Thoracic aorta (tissue), 2 donors: Measurements from ENCODE around the gene KLHL24. TPM values are rescaled to one million over a fixed set of nuclear protein-coding genes. Genes with fewer than 3 reads are reported as not detected.
"Not testable (repeated sequence)": the region's sequence is repeated elsewhere in the genome, so short reads cannot be mapped to it uniquely, and the experiment has no call there.

Source experiments
- ATAC-seq: fragments of 150-250 bp; one replicate; pipeline ENCODE4 v1.8.0; 2017; ENCODE audit warnings: low read depth; ENCODE audit not compliant: insufficient number of reproducible peaks, low FRiP score
- DNase-seq: peaks from one replicate; pipeline ENCODE4 v3.0.0-alpha.2; 2020; ENCODE audit warnings: low spot score
- H3K27ac ChIP-seq, 2 donors: fragments of 200-600 bp; sonication (generic); 1 replicate in 1 of 2; 2 replicates in 1 of 2; pipeline ENCODE4 v1.5.1; 2016; ENCODE audit warnings: mild to moderate bottlenecking in 2 of 2, moderate library complexity in 2 of 2
- H3K27me3 ChIP-seq: fragments of 200-600 bp; sonication (generic); replicated peaks from 2 replicates; pipeline ENCODE4 v1.6.0; 2016; ENCODE audit warnings: mild to moderate bottlenecking; ENCODE audit not compliant: insufficient read depth
- H3K36me3 ChIP-seq: fragments of 200-600 bp; sonication (generic); one replicate; pipeline ENCODE4 v1.5.1; 2016
- H3K4me1 ChIP-seq, 2 donors: fragments of 200-600 bp; sonication (generic); 1 replicate in 1 of 2; 2 replicates in 1 of 2; pipeline versions ENCODE4 v1.5.1 to v1.6.0; 2016; ENCODE audit warnings: low read depth in 2 of 2, mild to moderate bottlenecking in 1 of 2; ENCODE audit not compliant: control insufficient read depth in 1 of 2
- H3K4me3 ChIP-seq: fragments of 200-600 bp; sonication (generic); 2 replicates; pipeline ENCODE4 v1.5.1; 2016; ENCODE audit warnings: mild to moderate bottlenecking
- H3K9me3 ChIP-seq: fragments of 200-600 bp; sonication (generic); 2 replicates; pipeline ENCODE4 v1.5.1; 2016
- CTCF ChIP-seq: fragments of 200-600 bp; sonication (generic); IDR thresholded peaks from one replicate; pipeline ENCODE4 v1.5.1; 2019; ENCODE audit warnings: antibody characterized with exemption
- total RNA-seq, 2 donors: library from RNA; depleted of rRNA; stranded (reverse); fragments of >200 nt; gene quantifications; one replicate each; pipeline versions ENCODE4 v1.1.0 to v1.2.3, GENCODE V29; 2016

The KLHL24 gene
- total RNA-seq, 2 donors from 2014 or later: 42.6 to 91.7 TPM

DNA sequence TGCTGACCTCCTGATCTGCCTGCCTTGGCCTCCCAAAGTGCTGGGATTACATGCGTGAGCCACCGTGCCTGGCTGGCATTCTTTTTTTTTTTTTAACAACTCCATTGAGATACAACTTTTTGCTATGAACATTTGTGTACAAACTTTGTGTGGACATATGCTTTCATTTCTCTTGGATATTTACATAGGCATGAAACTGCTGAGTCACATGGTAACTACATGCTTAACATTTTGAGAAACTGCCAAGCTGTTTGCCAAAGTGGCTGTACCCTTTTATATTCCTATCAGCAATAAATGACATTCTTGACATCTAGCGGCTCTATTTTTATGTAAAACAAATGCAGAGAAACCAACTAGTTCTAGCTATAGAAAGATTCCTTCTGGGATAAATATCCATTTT, 53.5 kb downstream of the KLHL24 start:
- H3K4me1 ChIP-seq: no peaks in the 10 kb centered on the region
- H3K27ac ChIP-seq: no peak overlapping the region
- no peaks in the 10 kb centered on the region for H3K9me3 ChIP-seq
- no peak for TF ChIP-seq CTCF
- no peak overlapping the region for H3K4me3 ChIP-seq
- no peak for ATAC-seq
- H3K27me3 ChIP-seq: no peaks in the 10 kb centered on the region
- H3K36me3 ChIP-seq: no peaks in the 10 kb centered on the region
- no peak for DNase-seq

GRCh38 chr3:183689621-183690020, 54.2 kb downstream of the KLHL24 start:
- H3K4me1 ChIP-seq, H3K27me3 ChIP-seq, H3K36me3 ChIP-seq, H3K9me3 ChIP-seq, DNase-seq, H3K4me3 ChIP-seq, ATAC-seq, H3K27ac ChIP-seq: not testable (repeated sequence)

- Histone ChIP-seq H3K4me1 (no peaks in the 10 kb centered on the region), H3K36me3 (no peaks in the 10 kb centered on the region), H3K27me3 (no peaks in the 10 kb centered on the region), H3K4me3 (no peak overlapping the region), H3K9me3 (no peaks in the 10 kb centered on the region), H3K27ac (no peak overlapping the region)
- ATAC-seq (no peak), DNase-seq (no peak)
- no peak for TF ChIP-seq CTCF
These were observed 55.1 kb downstream of the KLHL24 start for GRCh38 chr3:183690402-183690995.

GRCh38 chr3:183692436-183692835, 57.0 kb downstream of the KLHL24 start:
- H3K36me3 ChIP-seq: no peaks in the 10 kb centered on the region
- H3K27ac ChIP-seq: no peak overlapping the region
- no peaks in the 10 kb centered on the region for H3K27me3 ChIP-seq
- no peak for TF ChIP-seq CTCF
- DNase-seq (no peak), ATAC-seq (no peak)
- no peak overlapping the region for H3K4me3 ChIP-seq
- H3K9me3 ChIP-seq: no peaks in the 10 kb centered on the region
- H3K4me1 ChIP-seq: no peaks in the 10 kb centered on the region

DNA sequence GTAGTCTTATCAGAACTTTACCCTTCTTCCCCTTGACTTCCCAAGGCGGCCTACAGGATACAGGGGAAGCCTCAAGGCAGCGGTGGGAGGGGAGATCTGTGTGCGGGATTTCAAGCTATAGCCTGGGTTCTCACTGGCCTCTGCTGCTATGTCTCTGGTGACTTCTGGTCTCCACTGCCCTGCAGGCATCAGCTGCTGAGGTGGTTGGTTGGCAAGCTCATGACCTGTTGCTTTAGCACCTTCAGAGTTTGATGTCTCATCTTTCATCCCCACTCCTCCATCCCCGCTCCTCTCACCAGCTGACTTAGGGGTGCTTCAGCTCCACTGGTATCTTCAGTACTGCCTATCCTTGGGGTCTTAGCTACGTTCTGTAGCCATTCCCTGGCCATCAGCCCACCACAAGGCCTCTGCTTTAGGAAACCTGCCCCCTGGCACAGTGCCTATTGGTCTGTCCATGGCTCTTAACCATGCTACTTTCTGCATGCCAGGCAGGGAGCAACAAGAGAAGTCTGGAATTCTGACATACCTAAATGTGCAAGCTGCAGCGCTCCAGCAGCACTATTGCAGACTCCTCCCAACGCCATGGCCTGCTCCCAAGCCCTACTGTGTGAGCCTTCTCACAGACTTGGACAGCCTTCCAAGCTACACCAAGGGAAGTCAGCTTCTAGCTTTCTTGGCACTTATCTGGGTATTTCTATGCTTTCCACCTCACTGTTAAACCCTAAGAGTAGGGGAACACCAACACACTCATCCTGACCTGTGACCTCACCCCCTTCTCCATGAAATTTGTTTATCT, 60.3 kb downstream of the KLHL24 start:
- no peak for ATAC-seq
- Histone ChIP-seq H3K4me3 (no peak overlapping the region), H3K36me3 (no peaks in the 10 kb centered on the region), H3K4me1 (peaks cover 14 to 22% of the 10 kb centered on the region in 2 donors), H3K27me3 (no peaks in the 10 kb centered on the region), H3K9me3 (no peaks in the 10 kb centered on the region), H3K27ac (no peak overlapping the region)
- no peak for TF ChIP-seq CTCF
- no peak for DNase-seq
